Kidney tubule cell (primary cell): ENCODE data around the gene RNU1-3.
"Not testable (repeated sequence)": the region's sequence is repeated elsewhere in the genome, so short reads cannot be mapped to it uniquely, and the experiment has no call there.

Source experiments
- DNase-seq: peaks from one replicate; pipeline ENCODE4 v3.0.0-alpha.2; 2018; ENCODE audit warnings: low spot score

Gene RNU1-3

DNA sequence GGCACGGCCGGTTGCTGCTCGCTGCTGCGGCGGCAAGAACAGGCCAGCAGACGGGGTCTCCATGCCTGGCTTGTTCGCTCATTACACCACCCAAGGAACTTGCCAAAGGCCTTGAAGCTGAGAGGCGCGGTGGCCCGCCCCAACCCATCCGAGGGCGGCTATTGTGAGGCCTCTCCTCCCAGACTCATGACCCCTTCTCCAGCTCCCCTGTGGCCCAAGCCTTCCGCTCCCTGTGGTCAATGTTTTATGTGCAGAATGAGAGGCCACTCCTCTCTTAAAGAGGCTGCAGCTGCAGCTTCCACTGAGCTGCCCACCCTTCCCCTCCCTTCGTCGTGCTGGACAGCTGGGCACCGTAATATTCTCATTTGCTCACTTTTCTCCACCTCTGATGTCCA lies 27.6 kb upstream of the RNU1-3 start:
- not testable (repeated sequence) for DNase-seq

- not testable (repeated sequence) for DNase-seq
Measured at GRCh38 chr1:16693449-16694307, 26.9 kb upstream of the RNU1-3 start.

DNA sequence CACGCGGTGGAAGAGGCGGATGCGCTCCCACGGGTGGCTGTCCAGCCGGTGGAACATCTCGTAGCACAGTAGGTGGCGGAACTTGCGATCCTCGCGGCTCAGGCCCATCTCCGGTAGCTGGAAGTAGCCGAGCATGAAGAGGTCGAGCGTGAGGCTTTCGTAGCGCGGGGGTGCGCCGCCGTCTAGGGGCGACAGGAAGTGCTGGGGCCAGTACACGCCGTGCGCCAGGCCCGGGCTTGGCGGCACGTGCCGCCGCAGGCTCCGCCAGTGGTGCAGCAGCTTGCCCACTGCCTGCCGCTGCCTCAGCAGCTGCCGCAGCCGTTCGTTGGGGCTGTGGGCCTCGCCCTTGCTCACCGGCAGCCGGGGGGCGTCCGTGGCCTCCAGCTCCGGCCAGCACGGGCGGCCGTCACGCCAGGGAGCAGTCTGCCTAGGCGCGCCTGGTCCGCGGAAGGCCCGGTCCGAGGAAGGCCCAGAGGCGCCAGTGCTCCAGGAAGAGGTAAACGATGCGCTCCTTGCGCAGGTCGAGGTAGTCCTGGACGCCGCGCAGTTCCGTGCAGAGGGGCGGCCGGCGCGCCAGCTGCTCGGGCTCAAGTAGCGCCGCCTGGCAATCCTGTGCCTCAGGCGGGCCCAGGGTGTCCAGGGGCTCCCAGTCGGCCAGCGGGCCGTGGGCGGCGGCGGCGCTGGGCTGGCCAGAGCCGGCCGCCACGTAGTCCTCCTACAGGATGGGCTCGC lies 26.1 kb upstream of the RNU1-3 start:
- not testable (repeated sequence) for DNase-seq

- DNase-seq, result not testable (repeated sequence)
Measured at GRCh38 chr1:16692283-16692682, 25.5 kb upstream of the RNU1-3 start.

- not testable (repeated sequence) for DNase-seq
Measured at GRCh38 chr1:16690971-16691682, 24.4 kb upstream of the RNU1-3 start.

DNA sequence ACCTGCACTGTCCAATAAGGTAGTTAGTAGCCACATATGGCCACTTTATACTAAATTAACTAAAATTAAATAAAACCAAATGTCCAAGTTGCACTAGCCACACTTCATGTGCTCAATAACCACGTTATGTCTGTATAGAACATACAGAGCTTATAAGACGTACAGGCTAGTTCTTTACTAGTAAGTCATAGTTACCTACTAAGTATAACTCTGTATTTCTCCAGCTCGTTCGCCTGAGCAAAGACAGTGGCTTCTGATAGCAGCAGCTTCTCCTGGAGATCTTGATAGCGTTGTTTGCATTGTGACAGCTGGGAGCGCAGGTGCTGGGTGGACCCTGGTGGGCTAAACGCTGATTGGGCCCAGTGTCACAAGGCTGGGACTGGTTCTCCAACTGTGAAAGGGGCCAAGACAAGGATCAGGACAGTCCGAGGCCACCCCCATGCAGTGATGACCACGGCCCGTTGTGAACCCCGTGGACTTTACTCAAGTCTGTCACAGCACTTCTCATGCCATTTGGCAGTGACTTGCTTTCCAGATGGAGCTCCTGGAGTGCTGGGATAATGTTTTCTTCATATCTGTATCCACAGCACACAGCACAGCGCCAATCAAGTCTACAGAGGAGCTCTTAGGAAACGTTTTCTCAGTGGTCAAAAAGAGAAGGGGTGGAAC lies 20.5 kb upstream of the RNU1-3 start:
- not testable (repeated sequence) for DNase-seq

GRCh38 chr1:16685445-16686371 lies 19.0 kb upstream of the RNU1-3 start:
- not testable (repeated sequence) for DNase-seq

GRCh38 chr1:16684738-16685337 lies 18.1 kb upstream of the RNU1-3 start:
- DNase-seq, result not testable (repeated sequence)

- DNase-seq, result not testable (repeated sequence)
Measured at GRCh38 chr1:16684152-16684551, 17.4 kb upstream of the RNU1-3 start.

DNA sequence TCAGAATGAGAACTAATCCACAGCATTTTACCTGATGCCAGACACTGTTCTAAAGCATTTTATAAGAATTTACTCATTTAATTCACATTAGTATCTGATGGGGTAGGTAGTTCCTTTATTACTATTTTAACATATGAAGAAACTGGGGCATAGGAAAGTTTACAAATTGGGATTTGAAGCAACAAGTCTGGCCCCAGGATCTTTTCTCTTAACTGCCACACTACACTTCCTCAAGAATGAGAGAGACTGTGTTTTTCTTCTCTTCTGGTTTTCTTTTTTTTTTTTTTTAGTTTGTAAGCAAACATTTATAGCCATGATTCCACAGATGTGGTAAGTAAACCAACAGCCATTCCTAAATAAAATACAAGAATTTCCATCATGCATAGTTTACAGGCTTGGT lies 16.1 kb upstream of the RNU1-3 start:
- DNase-seq, result not testable (repeated sequence)

- DNase-seq, result not testable (repeated sequence)
Measured at GRCh38 chr1:16680366-16680765, 13.6 kb upstream of the RNU1-3 start.

DNA sequence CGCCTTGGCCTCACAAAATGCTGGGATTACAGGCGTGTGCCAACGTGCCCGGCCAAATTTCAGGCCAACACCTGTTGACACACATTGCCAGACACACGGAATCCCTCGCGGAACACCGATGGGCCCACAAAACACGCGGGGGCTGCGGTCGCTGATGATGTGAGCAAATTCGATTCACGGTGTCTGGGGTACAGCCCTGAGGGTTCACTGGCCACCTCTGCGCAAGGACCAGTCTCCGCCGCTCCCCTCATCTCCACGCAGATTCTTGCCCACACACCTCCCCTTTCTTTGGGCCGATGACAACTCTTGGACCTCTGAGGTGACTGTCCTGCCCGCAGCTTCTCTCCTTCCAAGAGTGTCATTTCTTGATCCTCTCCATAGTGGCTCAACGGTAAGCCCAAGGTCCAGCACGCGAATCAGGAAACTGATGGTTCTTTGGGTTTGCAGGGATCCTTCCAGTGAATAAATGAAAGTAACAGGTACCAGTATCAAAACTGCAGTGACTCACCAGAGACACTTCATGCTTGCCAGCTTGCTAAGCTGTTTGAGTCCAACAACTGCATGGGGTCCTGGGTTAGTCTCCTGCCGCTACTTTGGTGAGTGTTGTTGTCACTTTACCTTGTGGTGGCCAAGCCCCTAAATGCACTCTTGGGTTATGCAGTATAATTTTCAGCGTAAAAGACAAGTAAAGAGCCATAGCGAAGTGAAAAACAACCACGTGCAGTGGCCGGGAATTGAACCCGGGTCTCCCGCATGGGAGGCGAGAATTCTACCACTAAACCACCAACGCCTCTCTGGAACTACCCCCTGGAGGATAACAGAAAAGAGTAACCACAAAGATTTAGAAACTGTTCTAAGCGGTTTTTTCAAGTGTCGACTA lies 11.0 kb upstream of the RNU1-3 start:
- peak; percentile 84 for DNase-seq

DNA sequence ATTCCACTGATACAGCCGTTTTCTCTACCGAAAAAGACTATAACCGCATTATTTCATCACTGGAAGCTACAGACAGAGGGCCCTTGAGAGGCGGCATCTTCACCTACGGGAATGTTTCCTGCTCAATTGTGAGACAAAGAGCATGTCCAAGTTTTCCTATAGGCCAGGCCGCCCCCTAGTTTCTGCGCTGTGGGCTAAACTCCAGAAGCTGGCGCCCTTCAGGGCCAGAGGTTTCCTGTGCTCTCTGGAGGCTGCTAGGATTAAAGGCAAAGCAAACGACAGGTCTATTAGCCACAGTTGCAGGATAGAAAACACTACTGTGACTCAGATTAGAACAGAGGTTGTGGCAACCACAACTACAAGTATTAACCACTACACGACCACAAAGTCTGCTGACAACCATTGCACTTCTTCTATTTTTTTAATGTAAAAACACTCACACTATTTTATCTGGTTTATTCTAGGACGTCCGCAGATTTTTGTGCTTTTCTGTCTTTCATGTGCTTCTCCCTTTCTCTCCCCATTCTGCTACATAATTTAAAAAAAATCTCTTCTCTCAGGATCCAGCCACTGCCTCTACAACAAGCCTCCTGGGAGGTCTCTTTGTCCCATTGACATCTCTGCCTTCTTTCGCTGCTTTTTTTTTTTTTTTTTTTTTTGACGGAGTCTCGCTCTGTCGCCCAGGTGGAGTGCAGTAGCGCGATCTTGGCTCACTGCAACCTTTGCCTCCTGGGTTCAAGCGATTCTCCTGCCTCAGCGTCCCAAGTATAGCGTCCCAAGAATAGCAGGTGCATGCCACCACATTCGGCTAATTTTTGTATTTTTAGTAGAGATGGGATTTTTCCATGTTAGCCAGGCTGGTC lies 10.1 kb upstream of the RNU1-3 start:
- peak; percentile 18 for DNase-seq

DNA sequence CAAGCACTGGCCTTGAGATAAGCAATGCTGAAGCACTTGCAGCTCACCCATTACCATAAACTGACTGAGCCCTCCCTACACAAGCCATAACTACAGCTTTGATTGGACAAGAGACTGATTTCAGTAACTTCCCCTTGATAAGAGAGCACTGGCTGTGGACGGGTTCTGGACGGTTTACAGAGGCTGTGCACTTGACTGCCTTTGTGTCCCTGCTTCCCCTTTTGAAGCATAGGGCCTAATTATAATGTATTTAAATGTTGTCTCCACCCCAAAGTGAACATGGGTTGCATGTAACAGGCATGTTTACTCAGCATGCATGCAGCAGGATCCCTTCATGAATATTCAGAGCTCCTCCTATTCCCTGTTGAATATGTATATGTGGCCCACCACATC lies 8.4 kb upstream of the RNU1-3 start:
- DNase-seq, result not testable (repeated sequence)

- not testable (repeated sequence) for DNase-seq
Measured at GRCh38 chr1:16673976-16674375, 7.2 kb upstream of the RNU1-3 start.

- DNase-seq, result not testable (repeated sequence)
Measured at GRCh38 chr1:16665836-16666235, 912 bp downstream of the RNU1-3 start.

DNA sequence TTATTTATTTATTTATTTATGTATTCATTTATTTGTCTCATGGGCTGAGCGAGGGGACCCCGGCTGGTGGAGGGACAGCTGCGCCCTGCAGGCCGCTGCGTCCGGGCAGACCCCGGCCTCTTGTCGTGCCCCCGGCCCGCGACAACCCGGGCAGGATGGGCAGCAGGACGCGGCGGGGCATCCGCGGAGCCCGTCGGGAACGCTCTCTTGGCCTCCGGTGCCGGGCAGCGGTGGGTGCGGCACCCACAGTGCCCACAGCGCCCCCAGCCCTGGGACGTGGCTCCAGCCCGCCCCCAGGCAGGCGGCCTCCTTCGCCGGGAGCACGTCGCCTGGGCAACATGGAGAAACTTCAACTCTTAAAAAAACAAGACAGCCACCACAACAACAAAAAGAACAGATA lies 8.5 kb downstream of the RNU1-3 start:
- not testable (repeated sequence) for DNase-seq

- DNase-seq, result not testable (repeated sequence)
Measured at GRCh38 chr1:16656981-16657683, 9.6 kb downstream of the RNU1-3 start.
